G401.6 (cell line): Measurements from ENCODE around the gene LRRC61.
"Not testable (repeated sequence)": the region's sequence is repeated elsewhere in the genome, so short reads cannot be mapped to it uniquely, and the experiment has no call there.

Source experiments
- FAIRE-seq: peaks from 2 replicates; lab custom pipeline; 2012; peaks lifted over from hg19 to GRCh38; lab: Jason Lieb, UNC

LRRC61 gene

DNA sequence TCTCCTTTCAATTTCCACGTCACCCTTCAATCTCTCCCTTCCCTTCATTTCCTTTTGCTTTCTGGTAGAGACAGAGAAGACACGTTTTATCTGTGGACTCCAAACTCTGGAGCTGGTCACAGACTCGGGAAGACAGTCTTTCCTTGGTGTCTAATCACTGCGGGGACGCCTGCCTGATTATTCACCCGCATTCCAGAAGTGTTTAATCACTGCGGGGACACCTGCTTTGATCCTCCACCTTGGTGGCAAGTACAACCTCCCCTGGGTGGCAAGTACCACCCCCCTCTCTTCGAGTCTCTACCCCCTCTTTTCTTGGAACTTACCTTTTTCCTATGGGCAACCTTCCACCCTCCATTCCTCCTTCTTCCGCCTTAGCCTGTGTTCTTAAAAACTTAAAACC is 15.3 kb upstream of the LRRC61 start:
- no peak for FAIRE-seq

DNA sequence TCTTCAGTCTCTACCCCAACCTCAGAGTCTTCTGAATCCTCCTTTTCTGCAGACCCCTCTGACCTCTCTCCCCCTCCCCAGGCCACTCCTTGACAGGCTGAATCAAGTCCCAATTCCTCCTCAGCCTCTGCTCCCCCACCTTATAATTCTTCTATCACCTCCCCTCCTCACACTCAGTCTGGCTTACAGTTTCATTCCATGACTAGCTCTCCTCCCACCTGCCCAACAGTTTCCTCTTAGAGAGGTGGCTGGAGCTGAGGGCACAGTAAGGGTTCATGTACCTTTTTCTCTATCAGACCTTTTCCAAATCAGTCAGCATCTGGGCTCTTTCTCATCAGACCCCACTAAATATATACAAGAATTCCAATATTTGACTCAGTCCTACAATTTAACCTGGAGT is 14.6 kb upstream of the LRRC61 start:
- FAIRE-seq, result no peak

DNA sequence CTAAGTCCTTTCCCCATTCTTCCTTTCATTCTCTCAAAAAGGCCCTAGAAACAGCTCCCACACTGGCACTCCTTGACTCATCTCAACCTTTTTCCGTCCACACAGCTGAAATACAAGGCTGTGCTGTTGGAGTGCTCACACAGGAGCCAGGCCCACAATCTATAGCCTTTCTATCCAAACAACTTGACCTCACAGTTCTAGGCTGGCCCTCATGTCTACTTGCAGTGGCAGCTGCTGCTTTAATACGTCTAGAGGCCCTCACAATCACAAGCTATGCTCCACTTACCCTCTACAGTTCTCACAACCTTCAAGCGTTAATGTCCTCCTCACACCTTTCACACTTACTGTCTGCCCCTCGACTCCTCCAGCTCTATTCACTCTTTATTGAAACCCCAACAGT is 12.0 kb upstream of the LRRC61 start:
- no peak for FAIRE-seq

DNA sequence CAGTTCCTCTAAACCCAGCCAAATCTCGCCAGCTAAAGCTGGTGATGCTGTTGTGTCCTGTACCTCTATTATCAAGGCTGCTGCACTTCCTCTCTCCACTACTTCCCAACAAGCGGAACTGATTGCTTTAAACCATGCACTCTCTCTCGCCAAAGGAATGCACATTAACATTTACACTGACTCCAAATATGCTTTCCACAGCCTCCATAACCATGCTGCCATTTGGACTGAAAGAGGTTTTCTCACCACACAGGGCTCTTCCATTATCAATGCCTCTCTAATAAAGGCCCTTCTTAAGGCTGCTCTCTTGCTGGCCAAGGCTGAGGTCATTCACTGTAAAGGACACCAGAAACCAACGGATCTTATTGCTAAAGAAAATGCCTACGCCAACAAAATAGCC is 11.4 kb upstream of the LRRC61 start:
- no peak for FAIRE-seq

DNA sequence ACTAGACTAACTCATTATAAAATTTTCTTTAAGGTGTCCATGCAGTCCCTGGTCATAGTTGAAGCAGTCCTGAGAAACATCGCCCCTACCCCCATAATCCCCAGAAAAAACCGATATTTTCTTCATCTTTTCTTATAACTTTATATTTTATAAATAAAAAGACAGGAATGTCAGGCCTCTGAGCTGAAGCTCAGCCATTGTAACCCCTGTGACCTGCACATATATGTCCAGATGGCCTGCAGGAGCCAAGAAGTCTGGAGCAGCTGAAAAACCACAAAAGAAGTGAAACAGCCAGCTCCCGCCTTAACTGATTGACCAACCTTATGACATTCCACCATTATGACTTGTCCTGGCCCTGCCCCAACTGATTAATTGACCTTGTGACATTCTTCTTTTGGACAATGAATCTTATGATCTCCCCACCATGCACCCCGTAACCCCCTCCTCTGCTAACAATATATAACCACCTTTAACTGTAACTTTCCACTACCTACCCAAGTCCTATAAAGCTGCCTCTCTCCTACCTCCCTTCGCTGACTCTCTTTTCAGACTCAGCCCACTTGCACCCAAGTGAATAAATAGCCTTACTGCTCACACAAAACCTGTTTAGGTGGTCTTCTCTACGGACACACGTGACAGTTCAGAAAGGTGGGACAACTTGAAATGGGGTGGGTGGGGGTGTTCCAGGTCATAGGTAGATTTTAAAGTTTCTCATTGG is 10.3 kb upstream of the LRRC61 start:
- FAIRE-seq, result not testable (repeated sequence)

DNA sequence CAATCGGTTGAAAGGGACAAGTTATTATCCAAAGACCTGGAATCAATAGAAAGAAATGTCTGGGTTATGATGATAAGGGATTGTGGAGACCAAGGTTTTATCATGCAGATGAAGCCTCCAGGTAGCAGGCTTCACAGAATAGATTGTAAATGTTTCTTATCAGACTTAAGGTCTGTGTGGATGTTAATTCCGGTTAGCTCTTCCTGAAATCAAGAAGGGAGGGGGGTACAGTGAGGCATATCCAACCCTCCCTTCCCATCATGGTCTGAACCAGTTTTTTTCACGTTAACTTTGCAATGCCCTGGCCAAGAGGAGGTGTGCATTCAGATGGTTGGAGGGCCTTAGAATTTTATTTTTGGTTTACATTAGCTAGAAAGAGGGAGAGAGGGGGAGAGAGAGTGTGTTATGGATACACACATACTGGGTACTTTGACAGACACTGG is 9.8 kb upstream of the LRRC61 start:
- no peak for FAIRE-seq

DNA sequence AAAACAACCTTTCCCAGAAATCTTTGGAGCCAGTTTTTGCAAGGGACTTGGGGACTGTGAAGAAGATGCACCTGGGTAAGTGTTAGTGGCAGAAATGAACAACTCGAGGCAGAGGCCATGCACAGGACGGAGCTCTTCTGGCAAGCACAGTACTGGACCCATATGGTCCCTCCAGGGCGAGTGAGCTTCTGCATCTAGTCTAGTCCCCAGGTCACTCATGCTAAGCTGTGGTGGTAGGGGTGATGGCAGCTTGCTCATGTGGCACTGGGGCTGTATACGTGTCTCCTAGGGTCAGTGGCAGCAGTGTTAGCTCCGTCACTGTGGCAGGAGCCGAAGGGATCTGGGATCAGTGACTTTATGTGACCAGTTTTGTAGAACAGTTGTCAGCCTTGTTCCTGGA is 9.3 kb upstream of the LRRC61 start:
- no peak for FAIRE-seq

DNA sequence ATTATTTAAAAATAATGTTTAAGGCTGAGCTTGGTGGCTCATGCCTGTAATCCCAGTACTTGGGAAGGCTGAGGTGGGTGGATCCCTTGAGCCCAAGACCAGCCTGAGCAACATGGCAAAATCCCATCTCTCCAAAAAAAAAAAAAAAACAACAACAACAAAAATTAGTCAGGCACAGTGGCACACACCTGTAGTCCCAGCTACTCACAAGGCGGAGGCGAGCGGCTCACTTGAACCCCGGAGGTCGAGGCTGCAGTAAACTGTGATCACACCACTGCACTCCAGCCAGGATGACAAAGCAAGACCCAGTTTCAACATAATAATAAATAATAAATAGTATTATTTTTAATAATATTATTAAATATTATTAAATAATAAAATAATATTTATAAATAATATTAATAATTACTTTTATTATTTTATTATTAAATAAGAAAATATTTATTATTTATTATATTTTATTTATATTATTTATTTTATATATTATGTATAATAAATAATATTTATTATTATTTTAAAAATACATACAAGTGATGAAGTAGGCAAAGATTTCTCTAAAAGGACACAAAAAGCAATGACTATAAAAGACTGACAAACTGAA is 8.4 kb upstream of the LRRC61 start:
- FAIRE-seq, result peak; percentile 96

DNA sequence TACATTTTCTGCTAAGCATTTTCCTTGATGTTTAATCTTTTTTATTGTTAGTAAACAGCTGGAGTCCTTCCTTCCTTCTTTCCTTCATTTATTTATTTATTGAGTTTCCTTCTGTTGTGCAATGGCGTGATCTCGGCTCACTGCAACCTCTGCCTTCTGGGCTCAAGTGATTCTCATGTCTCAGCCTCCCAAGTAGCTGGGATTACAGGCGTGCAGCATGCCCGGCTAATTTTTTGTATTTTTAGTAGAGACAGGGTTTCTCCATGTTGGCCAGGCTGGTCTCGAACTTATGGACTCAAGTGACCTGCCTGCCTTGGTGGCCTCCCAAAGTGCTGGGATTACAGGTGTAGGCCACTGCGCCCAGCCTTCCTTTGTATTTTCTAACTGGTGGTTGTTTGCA is 6.2 kb upstream of the LRRC61 start:
- not testable (repeated sequence) for FAIRE-seq

DNA sequence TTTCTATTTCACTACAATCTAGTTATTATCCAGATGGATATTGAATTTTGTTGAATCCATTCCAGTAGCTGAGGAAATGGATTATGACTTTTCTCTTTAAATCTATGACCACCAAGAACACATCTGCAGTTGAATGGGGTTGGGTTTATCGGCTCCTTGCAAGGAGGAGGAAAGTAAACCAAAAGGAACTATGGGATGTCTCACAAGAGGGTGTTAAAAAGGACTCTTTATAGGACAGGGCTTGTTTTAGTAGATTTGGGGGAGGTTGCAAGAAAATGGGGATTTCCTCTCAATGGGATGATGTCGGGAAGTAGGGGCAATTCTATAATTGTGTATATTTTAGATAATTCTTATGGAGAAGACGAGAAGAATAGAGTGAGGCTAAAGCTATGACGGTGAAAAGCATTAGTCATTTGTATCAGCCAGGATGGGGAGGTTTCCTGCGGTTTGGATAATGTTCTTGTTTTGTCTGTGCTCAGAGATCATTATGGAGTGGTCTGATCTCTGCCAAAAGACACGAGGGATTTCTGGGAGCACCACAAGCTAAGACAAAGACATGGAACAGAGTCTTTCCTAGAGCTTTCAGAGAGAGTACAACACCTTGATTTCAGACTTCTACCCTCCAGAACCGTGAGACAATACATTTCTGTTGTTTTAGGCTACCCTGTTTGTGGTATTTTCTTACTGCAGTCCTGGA is 5.3 kb upstream of the LRRC61 start:
- FAIRE-seq, result no peak

DNA sequence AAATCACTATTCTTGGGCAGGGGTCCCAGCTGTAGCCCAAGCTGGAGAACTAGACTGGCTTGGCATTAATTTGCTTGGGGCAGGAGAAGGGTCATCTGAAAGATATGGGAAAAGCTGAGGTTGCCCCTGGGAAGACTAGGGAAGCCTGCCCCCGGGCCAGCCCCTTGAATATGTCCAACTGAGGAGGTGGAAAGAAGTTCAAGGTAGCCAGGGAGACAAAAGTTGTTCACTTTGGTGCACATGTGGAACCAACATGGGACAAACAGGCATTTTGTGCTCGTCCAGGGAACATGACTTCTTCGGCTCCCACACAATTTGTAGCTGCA is 1.4 kb upstream of the LRRC61 start:
- no peak for FAIRE-seq

DNA sequence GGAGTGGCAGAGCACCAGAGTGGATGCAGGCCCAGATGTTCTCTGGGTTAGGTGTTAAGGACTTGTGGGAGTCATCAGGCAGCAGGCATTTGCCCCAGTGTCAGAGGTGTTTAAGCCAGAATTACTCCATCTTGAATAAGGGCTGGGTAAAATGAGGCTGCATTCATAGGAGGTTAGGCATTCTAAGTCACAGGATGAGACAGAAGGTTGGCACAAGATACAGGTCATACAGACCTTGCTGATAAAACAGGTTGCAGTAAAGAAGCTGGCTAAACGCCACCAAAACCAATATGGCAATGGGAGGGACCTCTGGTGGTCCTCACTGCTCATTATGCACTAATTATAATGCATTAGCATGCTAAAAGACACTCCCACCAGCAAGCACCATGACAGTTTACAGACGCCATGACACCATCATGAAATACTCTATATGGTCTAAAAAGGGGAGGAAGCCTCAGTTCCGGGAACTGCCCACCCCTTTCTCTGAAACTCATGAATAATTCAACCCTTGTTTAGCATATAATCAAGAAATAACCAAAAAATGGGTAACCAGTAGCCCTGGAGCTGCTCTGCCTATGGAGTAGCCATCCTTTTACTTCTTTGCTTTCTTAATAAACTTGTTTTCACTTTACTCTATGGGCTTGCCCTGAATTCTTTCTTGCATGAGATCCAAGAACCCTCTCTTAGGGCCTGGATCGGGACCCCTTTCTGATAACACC is 882 bp upstream of the LRRC61 start:
- no peak for FAIRE-seq

DNA sequence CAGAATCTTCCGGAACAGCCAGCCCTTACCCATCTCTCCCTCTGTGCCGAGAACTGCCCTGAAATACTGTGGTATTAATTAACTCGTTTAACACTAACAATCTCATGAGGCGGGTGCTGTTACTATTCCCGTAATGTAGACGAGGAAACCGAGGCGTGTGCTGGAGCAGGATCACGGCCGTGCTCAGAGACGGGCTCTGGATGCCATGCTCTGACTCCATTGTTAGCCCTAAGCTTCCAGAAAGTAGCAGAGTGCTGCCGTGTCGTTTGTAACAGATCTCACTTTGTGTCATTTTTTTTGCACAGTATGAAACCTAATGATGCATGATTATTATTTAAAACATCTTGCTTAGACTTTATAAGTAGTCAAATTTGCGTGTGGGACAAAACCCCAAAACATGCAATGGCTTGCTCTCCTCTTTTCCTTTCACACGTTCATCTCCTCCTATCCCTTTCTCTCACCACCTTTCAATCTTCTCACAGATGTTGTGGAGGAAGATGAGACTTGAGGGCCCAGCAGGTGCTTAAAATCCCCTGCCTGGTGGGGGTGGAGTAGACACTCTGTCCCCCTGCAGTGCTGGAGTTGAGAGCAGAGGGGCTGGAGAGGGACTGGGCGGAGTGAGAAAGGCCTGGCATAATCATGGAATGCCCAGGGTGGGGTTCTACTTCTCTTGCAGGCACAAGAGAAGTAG is 672 bp downstream of the LRRC61 start:
- FAIRE-seq, result no peak

DNA sequence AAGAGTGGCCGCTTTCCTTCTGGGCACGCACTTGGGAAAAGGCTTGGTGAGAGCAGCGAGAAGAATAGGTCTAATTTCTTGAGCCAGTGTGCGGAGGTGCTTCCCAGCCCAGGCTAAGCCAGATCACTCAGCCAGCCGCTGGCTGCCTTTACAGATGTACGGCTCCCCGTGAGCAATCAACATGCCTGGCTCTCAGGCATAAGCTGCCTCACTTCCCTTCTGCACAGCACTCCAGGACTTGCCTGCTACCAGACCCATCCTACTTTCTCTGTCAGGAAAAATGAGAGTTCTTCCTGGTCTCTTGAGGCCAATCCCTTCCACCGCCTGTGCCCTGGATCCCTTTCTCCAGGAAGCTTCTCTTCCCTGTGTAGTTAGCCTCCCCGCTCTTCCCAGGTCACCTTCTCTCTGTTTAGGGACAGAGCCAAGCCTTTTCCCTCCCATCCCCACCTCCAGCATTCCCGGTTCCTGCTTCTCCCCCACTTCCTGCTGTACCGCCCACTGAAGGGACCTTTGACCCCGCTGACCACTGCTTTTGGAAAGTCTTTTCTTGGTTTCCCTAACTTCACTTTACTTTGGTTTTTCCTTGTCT is 1.3 kb downstream of the LRRC61 start:
- FAIRE-seq, result no peak

DNA sequence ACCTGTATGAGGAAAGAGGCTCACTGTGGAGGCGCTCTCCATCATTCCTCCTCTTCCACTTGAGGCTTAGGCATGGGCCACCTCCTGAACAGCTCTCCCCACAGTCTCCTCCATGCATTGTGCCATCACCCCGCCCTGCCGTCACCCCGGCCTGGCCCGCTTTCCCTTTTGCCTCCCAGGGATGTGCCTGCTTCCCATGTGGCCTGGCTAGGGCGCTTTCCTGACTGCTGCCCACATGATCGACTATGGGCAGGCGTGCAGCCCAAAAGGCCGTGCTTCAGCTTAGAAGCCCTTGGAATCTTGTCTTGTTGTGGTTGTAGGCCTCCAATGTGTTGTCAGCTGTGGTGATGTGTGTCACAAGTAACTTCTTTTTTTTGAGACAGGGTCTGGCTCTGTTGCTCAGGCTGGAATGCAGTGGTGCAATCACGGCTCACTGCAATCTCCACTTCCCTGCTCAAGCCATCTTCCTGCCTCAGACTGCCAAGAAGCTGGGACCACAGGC is 2.0 kb downstream of the LRRC61 start:
- FAIRE-seq, result no peak

DNA sequence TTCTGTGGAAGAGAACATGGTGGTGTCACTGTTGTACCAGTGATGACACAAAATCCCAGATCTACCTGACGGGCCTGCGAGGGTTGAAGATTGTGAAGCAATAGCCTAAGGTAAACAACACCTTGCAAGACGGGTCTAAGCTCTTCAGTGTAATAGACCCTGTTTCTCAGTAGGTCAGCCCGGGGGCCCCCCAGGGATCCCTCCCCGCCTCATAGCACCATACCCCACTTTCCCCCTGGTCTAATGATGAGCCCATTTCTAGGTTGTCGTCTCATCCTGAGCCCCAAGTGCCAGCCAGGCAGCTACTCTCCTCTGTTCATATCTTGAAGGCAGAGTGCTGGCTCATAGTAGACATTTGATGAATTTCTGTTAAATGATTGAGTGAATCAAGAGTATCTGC is 2.7 kb downstream of the LRRC61 start:
- no peak for FAIRE-seq

DNA sequence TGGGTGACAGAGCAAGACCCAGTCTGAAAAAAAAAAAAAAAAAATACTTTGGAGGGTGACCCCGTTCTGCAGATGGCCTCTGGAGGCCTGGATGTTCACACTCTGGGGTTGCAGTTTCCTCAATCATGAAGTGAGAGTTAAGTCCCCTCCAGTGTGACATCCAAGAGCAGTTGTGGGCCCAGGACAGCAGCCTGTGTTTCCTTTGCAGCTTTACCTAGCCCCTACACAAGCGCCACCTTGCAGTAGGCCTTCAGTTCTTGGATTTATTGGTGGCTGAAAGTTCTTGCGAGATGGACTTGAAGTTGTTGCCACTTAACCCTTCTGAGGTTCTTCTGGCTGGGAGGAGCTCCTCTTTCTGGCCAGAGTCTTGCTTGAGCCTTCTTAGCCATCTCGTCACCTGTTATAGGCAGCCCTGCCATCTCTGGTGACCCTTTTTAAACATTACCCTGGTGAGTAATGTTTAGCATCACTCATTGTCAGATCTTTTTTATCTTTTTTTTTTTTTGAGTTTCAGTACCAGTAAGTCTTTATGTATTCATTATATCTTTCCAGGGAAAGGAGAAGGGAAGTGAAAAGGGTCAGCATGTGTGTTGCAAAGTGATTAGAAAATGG is 3.6 kb downstream of the LRRC61 start:
- FAIRE-seq, result no peak

DNA sequence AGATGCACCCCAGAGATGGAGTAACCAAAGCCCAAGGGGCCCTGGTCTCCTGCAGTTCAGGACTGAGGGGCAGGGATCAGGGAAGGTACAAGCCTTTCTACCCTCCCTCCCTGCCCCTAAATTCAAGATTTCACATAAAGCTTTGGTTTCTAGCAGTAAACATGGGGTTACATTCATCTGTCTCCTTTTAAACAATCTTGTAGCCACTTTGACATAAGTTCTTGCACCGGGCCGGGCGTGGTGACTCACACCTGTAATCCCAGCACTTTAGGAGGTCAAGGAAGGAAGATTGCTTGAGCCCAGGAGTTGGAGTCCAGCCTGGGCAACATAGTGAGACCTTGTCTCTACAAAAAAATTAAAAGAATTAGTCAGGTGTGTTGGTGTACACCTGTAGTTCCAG is 4.2 kb downstream of the LRRC61 start:
- no peak for FAIRE-seq

DNA sequence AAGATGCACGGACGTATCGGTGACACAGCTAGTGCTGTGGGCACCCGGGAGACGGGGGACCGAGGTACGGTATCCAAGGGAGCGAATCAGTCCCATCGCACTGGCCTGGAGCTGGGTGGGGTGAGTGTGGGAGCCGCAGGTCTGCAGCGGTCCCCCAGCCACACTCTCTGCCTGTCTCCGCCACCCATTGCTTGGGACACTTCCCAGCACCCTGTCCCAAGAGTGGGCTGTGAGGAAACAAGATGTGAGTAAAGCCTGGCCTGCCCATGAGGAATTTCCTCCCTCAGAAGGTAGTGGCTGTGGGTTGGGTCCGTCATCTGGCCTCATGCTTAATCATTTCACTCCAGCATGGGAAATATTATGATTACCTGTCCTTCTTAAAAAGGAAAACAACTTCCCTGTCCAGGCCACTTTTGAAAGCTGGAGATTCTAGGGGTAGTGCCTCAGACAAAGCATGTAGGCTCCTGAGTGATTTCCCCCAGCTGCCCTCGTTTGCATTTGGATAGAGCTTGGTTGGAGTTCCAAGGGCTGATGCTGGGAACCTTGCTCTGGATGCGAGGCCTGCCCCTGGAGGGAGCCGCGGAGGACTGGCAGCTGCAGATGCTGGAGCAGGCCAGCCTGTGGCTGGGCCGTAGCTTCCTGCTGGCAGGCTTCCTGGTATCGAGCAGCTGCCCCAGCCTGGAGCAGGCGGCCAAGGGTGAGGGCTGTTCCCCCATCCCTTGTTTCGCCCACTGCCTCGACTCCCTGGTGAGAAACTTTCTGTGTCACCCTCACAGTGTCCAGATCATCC is 6.4 kb downstream of the LRRC61 start:
- no peak for FAIRE-seq

DNA sequence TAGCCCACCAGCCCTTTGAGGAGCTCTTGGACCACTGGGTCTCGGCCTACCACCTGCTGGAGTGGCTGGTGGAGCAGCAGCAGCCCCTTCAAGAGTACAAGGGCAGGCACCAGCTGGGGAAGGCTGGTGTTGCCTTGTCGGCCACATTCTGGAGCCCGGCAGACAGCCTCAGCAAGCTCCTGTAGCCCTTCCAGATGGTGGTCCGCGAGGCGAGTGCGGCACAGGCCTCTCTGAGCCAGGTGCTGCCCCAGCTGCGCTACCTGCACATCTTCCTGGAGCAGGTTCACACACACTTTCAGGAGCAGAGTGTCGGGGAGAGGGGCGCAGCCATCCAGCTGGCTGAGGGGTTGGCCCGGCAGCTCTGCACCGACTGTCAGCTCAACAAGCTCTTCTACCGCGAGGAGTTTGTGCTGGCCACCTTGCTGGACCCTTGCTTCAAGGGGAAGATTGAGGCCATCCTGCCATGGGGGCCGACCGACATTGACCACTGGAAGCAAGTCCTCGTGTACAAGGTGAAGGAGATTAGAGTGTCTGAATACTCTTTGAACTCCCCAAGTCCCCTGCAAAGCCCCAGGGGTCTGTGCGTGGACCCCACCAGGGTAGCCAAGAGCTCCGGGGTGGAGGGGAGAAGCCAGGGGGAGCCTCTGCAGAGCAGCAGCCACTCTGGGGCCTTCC is 7.2 kb downstream of the LRRC61 start:
- FAIRE-seq, result no peak
